GM12878 (cell line): ENCODE results near the gene ABCA2. TPM values are rescaled to one million over a fixed set of nuclear protein-coding genes. Genes with fewer than 3 reads are reported as not detected.

Source experiments
- ASH2L ChIP-seq: fragments of 300-600, 200-600 bp; sonication (generic); IDR thresholded peaks from 2 replicates; pipeline ENCODE4 v1.6.1; 2017; ENCODE audit warnings: low read depth, mild to moderate bottlenecking, borderline replicate concordance
- CBX5 ChIP-seq: sonication (generic); IDR thresholded peaks from 2 replicates; pipeline ENCODE4 v1.6.1; 2016; ENCODE audit warnings: low read depth, moderate library complexity, mild to moderate bottlenecking, inconsistent platforms
- CREB1 ChIP-seq: IDR thresholded peaks from 2 replicates; pipeline ENCODE4 v1.6.1; 2012; ENCODE audit warnings: low read depth, mild to moderate bottlenecking, inconsistent platforms
- DPF2 ChIP-seq: fragments of 450-650 bp; IDR thresholded peaks from 2 replicates; pipeline ENCODE4 v1.6.1; 2017; ENCODE audit warnings: mild to moderate bottlenecking
- MYC ChIP-seq: IDR thresholded peaks from 2 replicates; pipeline ENCODE4 v1.6.1; 2011; ENCODE audit warnings: mild to moderate bottlenecking, low read length, moderate library complexity, inconsistent platforms; ENCODE audit not compliant: insufficient read depth, insufficient replicate concordance, insufficient read length, severe bottlenecking
- NFXL1 ChIP-seq: fragments of 450-650 bp; IDR thresholded peaks from 2 replicates; pipeline ENCODE4 v1.6.1; 2017; ENCODE audit warnings: antibody characterized with exemption, mild to moderate bottlenecking, borderline replicate concordance
- PAX5 ChIP-seq: IDR thresholded peaks from 2 replicates; pipeline ENCODE4 v1.6.1; 2011; ENCODE audit warnings: low read depth, low read length, borderline replicate concordance
- RAD21 ChIP-seq: IDR thresholded peaks from 2 replicates; pipeline ENCODE4 v1.6.1; 2011; ENCODE audit warnings: mild to moderate bottlenecking, low read depth, low read length, moderate library complexity; ENCODE audit not compliant: insufficient read depth
- SMAD1 ChIP-seq: fragments of 450-650 bp; IDR thresholded peaks from 2 replicates; pipeline ENCODE4 v1.6.1; 2018; ENCODE audit warnings: mild to moderate bottlenecking, low read depth; ENCODE audit not compliant: partially characterized antibody
- TARDBP ChIP-seq: IDR thresholded peaks from 2 replicates; pipeline ENCODE4 v1.6.1; 2016; ENCODE audit warnings: borderline replicate concordance
- WRNIP1 ChIP-seq: IDR thresholded peaks from 2 replicates; pipeline ENCODE4 v1.6.1; 2011; ENCODE audit warnings: low read depth, low read length, improper control_type of control experiment, borderline replicate concordance
- YBX1 ChIP-seq: fragments of 450-650 bp; IDR thresholded peaks from 2 replicates; pipeline ENCODE4 v1.6.1; 2016; ENCODE audit warnings: antibody characterized with exemption
- polyA plus RNA-seq, 11 experiments: library from polyadenylated mRNA; depleted of rRNA in 4 of 11; unstranded in 6 of 11; stranded (reverse) in 5 of 11; fragments of >200 nt; fragmentation: Nextera tagmentation in 4 of 11; fragmentation: Illumina TruSeq in 1 of 11; extraction: Ambion mirVana in 4 of 11; extraction: Trizol in 1 of 11; gene quantifications; 1 replicate in 1 of 11; 2 replicates in 10 of 11; pipeline versions ENCODE4 v1.2.1 to v1.2.3, GENCODE V29; 2011 to 2016; ENCODE audit warnings: inconsistent platforms in 2 of 11, missing spikeins in 2 of 11, low read depth in 1 of 11
- total RNA-seq, 4 experiments: library from RNA; depleted of rRNA in 3 of 4; stranded (reverse); fragments of >200 nt in 3 of 4; fragmentation: Illumina TruSeq in 1 of 4; extraction: Trizol in 1 of 4; gene quantifications; 2 replicates each; pipeline versions ENCODE4 v1.2.1 to v1.2.3, GENCODE V29; 2013 to 2021
- TF ChIP-seq, protein P1 (sequence below): IDR thresholded peaks from 2 replicates; pipeline ENCODE4 v1.6.1; 2011; ENCODE audit warnings: low read depth, mild to moderate bottlenecking, low read length, moderate library complexity, borderline replicate concordance; ENCODE audit errors: extremely low read depth
- TF ChIP-seq, protein P2 (sequence below): IDR thresholded peaks from 2 replicates; pipeline ENCODE4 v1.6.1; 2011; ENCODE audit warnings: low read depth, low read length, improper control_type of control experiment, borderline replicate concordance
- TF ChIP-seq, protein P3 (sequence below): IDR thresholded peaks from 2 replicates; pipeline ENCODE4 v1.6.1; 2011; ENCODE audit warnings: mild to moderate bottlenecking, low read depth, low read length, moderate library complexity; ENCODE audit not compliant: insufficient replicate concordance
- TF ChIP-seq, protein P4 (sequence below), 3 experiments: IDR thresholded peaks in 2 of 3; conservative IDR thresholded peaks in 1 of 3; 2 replicates each; pipeline ENCODE4 v1.5.1; 2011; ENCODE audit warnings: low read depth in 3 of 3, low read length in 3 of 3, mild to moderate bottlenecking in 3 of 3, control low read depth in 2 of 3, moderate library complexity in 2 of 3, inconsistent platforms in 1 of 3, mixed read lengths in 1 of 3; ENCODE audit not compliant: control insufficient read depth in 2 of 3, insufficient read depth in 1 of 3; ENCODE audit errors: extremely low read depth in 1 of 3
- TF ChIP-seq, protein P5 (sequence below): fragments of 450-650 bp; IDR thresholded peaks from 2 replicates; pipeline ENCODE4 v1.6.1; 2016; ENCODE audit warnings: mild to moderate bottlenecking
- TF ChIP-seq, protein P6 (sequence below): fragments of 450-650 bp; IDR thresholded peaks from 2 replicates; pipeline ENCODE4 v1.6.1; 2017; ENCODE audit warnings: mild to moderate bottlenecking, moderate library complexity

ABCA2 gene
- total and polyA plus RNA-seq, 10 of the 15 experiments (the other 5 are each of a cell fraction or from before 2014, with no cell fraction given) = 0.13 to 2.6 (median 0.71) TPM; not detected in 2

DNA sequence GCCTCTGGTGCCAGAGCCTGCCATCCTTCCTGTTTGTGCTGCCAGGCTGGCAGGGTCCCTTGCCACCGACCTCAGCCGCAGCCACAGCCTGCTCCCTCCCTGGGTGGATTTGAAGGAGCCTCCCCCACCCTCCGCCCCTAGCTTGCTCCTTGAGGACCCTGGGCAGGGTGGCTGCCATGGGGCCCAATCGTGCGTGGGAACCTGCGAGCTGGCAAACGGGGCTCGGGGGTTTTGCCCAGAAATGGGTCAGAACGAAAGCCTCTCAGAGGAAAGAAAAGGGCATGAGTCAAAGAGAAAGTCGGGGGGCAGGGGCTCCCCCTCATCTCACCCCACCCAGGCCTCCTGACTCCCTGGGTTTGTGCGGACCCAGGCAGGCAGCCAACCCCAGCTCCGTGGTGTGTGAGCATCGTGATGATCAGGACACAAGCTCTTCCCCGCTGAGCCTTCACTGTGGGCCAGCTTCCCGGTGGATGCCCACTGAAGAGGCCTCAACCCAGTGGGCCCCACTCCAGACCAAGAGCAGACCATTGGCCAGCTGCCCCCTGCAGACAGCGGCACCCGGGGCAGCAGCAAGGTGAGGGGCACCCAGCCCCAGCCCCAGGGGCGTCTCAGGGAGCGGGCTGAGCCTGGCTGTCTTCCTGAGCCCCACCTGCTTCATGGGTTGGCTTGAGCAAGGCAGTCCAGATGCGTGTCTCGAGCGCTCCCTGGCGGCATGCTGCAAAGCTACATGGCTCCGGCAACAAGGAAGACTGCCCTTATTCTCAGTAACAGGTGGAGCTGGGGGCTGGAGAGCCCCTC lies 6.9 kb upstream of the ABCA2 start (continued):
- TF ChIP-seq CBX5 = no peak
- TF ChIP-seq, protein P1, sequence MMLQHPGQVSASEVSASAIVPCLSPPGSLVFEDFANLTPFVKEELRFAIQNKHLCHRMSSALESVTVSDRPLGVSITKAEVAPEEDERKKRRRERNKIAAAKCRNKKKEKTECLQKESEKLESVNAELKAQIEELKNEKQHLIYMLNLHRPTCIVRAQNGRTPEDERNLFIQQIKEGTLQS = no peak
- peak; percentile 90 for TF ChIP-seq DPF2
- TF ChIP-seq, protein P2, sequence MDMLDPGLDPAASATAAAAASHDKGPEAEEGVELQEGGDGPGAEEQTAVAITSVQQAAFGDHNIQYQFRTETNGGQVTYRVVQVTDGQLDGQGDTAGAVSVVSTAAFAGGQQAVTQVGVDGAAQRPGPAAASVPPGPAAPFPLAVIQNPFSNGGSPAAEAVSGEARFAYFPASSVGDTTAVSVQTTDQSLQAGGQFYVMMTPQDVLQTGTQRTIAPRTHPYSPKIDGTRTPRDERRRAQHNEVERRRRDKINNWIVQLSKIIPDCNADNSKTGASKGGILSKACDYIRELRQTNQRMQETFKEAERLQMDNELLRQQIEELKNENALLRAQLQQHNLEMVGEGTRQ = no peak
- no peak for TF ChIP-seq YBX1
- no peak for TF ChIP-seq NFXL1
- TF ChIP-seq TARDBP = no peak
- TF ChIP-seq, protein P3, sequence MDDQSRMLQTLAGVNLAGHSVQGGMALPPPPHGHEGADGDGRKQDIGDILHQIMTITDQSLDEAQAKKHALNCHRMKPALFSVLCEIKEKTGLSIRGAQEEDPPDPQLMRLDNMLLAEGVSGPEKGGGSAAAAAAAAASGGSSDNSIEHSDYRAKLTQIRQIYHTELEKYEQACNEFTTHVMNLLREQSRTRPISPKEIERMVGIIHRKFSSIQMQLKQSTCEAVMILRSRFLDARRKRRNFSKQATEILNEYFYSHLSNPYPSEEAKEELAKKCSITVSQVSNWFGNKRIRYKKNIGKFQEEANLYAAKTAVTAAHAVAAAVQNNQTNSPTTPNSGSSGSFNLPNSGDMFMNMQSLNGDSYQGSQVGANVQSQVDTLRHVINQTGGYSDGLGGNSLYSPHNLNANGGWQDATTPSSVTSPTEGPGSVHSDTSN = no peak
- TF ChIP-seq, protein P4, sequence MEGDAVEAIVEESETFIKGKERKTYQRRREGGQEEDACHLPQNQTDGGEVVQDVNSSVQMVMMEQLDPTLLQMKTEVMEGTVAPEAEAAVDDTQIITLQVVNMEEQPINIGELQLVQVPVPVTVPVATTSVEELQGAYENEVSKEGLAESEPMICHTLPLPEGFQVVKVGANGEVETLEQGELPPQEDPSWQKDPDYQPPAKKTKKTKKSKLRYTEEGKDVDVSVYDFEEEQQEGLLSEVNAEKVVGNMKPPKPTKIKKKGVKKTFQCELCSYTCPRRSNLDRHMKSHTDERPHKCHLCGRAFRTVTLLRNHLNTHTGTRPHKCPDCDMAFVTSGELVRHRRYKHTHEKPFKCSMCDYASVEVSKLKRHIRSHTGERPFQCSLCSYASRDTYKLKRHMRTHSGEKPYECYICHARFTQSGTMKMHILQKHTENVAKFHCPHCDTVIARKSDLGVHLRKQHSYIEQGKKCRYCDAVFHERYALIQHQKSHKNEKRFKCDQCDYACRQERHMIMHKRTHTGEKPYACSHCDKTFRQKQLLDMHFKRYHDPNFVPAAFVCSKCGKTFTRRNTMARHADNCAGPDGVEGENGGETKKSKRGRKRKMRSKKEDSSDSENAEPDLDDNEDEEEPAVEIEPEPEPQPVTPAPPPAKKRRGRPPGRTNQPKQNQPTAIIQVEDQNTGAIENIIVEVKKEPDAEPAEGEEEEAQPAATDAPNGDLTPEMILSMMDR (IDR thresholded peaks at IDR 0.05 in 2 of 3, conservative IDR thresholded peaks at IDR 0.05 in 1 of 3; ENCODE audit: control insufficient read depth in 2 of 3, extremely low read depth in 1 of 3, insufficient read depth in 1 of 3, low read depth in 3 of 3, low read length in 3 of 3) = peak; percentile 90 to 97 (median 97)
- peak; percentile 52; the same call in 1 of the 2 replicates for TF ChIP-seq PAX5
- TF ChIP-seq WRNIP1 = no peak
- no peak for TF ChIP-seq SMAD1
- no peak for TF ChIP-seq MYC
- TF ChIP-seq RAD21 = peak; percentile 95
- TF ChIP-seq, protein P5, sequence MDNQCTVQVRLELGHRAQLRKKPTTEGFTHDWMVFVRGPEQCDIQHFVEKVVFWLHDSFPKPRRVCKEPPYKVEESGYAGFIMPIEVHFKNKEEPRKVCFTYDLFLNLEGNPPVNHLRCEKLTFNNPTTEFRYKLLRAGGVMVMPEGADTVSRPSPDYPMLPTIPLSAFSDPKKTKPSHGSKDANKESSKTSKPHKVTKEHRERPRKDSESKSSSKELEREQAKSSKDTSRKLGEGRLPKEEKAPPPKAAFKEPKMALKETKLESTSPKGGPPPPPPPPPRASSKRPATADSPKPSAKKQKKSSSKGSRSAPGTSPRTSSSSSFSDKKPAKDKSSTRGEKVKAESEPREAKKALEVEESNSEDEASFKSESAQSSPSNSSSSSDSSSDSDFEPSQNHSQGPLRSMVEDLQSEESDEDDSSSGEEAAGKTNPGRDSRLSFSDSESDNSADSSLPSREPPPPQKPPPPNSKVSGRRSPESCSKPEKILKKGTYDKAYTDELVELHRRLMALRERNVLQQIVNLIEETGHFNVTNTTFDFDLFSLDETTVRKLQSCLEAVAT = no peak
- TF ChIP-seq CREB1 = no peak
- TF ChIP-seq, protein P6, sequence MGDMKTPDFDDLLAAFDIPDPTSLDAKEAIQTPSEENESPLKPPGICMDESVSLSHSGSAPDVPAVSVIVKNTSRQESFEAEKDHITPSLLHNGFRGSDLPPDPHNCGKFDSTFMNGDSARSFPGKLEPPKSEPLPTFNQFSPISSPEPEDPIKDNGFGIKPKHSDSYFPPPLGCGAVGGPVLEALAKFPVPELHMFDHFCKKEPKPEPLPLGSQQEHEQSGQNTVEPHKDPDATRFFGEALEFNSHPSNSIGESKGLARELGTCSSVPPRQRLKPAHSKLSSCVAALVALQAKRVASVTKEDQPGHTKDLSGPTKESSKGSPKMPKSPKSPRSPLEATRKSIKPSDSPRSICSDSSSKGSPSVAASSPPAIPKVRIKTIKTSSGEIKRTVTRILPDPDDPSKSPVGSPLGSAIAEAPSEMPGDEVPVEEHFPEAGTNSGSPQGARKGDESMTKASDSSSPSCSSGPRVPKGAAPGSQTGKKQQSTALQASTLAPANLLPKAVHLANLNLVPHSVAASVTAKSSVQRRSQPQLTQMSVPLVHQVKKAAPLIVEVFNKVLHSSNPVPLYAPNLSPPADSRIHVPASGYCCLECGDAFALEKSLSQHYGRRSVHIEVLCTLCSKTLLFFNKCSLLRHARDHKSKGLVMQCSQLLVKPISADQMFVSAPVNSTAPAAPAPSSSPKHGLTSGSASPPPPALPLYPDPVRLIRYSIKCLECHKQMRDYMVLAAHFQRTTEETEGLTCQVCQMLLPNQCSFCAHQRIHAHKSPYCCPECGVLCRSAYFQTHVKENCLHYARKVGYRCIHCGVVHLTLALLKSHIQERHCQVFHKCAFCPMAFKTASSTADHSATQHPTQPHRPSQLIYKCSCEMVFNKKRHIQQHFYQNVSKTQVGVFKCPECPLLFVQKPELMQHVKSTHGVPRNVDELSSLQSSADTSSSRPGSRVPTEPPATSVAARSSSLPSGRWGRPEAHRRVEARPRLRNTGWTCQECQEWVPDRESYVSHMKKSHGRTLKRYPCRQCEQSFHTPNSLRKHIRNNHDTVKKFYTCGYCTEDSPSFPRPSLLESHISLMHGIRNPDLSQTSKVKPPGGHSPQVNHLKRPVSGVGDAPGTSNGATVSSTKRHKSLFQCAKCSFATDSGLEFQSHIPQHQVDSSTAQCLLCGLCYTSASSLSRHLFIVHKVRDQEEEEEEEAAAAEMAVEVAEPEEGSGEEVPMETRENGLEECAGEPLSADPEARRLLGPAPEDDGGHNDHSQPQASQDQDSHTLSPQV = no peak
- no peak for TF ChIP-seq ASH2L
